ENCODE results near the gene SPATS2.
A peak's percentile ranks its signal among the peaks of the same experiment; 100 is the strongest.
"Not testable (repeated sequence)": the region's sequence is repeated elsewhere in the genome, so short reads cannot be mapped to it uniquely, and the experiment has no call there.

The SPATS2 gene

GRCh38 chr12:49414364-49414763 lies 47.1 kb downstream of the SPATS2 start:
- no peak for DNase-seq

GRCh38 chr12:49415521-49415970 lies 48.3 kb downstream of the SPATS2 start:
- DNase-seq, result no peak

- no peak for DNase-seq
These were observed 49.6 kb downstream of the SPATS2 start for GRCh38 chr12:49416892-49417291.

GRCh38 chr12:49417558-49417957 lies 50.3 kb downstream of the SPATS2 start:
- no peak for DNase-seq

GRCh38 chr12:49420556-49420955 lies 53.3 kb downstream of the SPATS2 start:
- no peak for DNase-seq

- DNase-seq, result no peak
These were observed 54.9 kb downstream of the SPATS2 start for GRCh38 chr12:49422114-49422513.

GRCh38 chr12:49428793-49429192 lies 61.5 kb downstream of the SPATS2 start:
- DNase-seq, result peak in 1 of 2 experiments; percentile 29

GRCh38 chr12:49432616-49433015 lies 65.4 kb downstream of the SPATS2 start:
- no peak for DNase-seq

- not testable (repeated sequence) for DNase-seq
These were observed 69.5 kb downstream of the SPATS2 start for GRCh38 chr12:49436799-49437198.

GRCh38 chr12:49439042-49439441 lies 71.8 kb downstream of the SPATS2 start:
- DNase-seq, result no peak

GRCh38 chr12:49440035-49440434 lies 72.8 kb downstream of the SPATS2 start:
- no peak for DNase-seq

GRCh38 chr12:49442915-49443314 lies 75.7 kb downstream of the SPATS2 start:
- no peak for DNase-seq

GRCh38 chr12:49446571-49446970 lies 79.3 kb downstream of the SPATS2 start:
- DNase-seq, result no peak

- no peak for DNase-seq
These were observed 81.6 kb downstream of the SPATS2 start for GRCh38 chr12:49448858-49449257.

- DNase-seq, result no peak
These were observed 84.4 kb downstream of the SPATS2 start for GRCh38 chr12:49451468-49452259.

- DNase-seq, result no peak
These were observed 88.2 kb downstream of the SPATS2 start for GRCh38 chr12:49455501-49455900.

- DNase-seq, result no peak
These were observed 88.9 kb downstream of the SPATS2 start for GRCh38 chr12:49456131-49456679.

- no peak for DNase-seq
These were observed 91.6 kb downstream of the SPATS2 start for GRCh38 chr12:49458816-49459215.

- no peak for DNase-seq
These were observed 94.0 kb downstream of the SPATS2 start for GRCh38 chr12:49461221-49461620.

- peak in 1 of 2 experiments; percentile 6 for DNase-seq
These were observed 95.0 kb downstream of the SPATS2 start for GRCh38 chr12:49462083-49462744.

GRCh38 chr12:49465132-49465531 lies 97.9 kb downstream of the SPATS2 start:
- no peak for DNase-seq

GRCh38 chr12:49470986-49471385 lies 103.7 kb downstream of the SPATS2 start:
- DNase-seq, result no peak

GRCh38 chr12:49471557-49471956 lies 104.3 kb downstream of the SPATS2 start:
- no peak for DNase-seq

- peak in 1 of 2 experiments; percentile 31 for DNase-seq
These were observed 108.8 kb downstream of the SPATS2 start for GRCh38 chr12:49476091-49476490.
